Smooth muscle cell (in vitro differentiated cells): ENCODE measurements around the gene C16orf74. TPM values are rescaled to one million over a fixed set of nuclear protein-coding genes. Genes with fewer than 3 reads are reported as not detected.

Source experiments
- DNase-seq: peaks from one replicate; lab custom pipeline; 2025; ENCODE audit not compliant: unreplicated experiment; lab: John Stamatoyannopoulos, UW
- H2AFZ ChIP-seq: fragments of 200-600 bp; sonication (generic); 2 replicates; pipeline ENCODE4 v1.6.0; 2016; ENCODE audit warnings: antibody characterized with exemption, low read depth, mild to moderate bottlenecking
- H3F3A ChIP-seq: fragments of 200-600 bp; sonication (generic); 2 replicates; pipeline ENCODE4 v1.6.0; 2017; ENCODE audit warnings: antibody characterized with exemption, low read depth
- H3K27ac ChIP-seq: fragments of 200-600 bp; sonication (generic); 2 replicates; pipeline ENCODE4 v1.5.1; 2016; ENCODE audit warnings: low read depth, mild to moderate bottlenecking
- H3K27me3 ChIP-seq: fragments of 200-600 bp; sonication (generic); 2 replicates; pipeline ENCODE4 v1.6.1; 2016; ENCODE audit warnings: low read depth, mild to moderate bottlenecking
- H3K36me3 ChIP-seq: fragments of 200-600 bp; sonication (generic); 2 replicates; pipeline ENCODE4 v1.5.1; 2016; ENCODE audit warnings: low read depth
- H3K4me1 ChIP-seq: fragments of 200-600 bp; sonication (generic); 2 replicates; pipeline ENCODE4 v1.5.1; 2016; ENCODE audit warnings: low read depth
- H3K4me2 ChIP-seq: fragments of 200-600 bp; sonication (generic); 2 replicates; pipeline ENCODE4 v1.6.0; 2016; ENCODE audit warnings: mild to moderate bottlenecking
- H3K4me3 ChIP-seq: fragments of 200-600 bp; sonication (generic); 2 replicates; pipeline ENCODE4 v1.5.1; 2016; ENCODE audit warnings: mild to moderate bottlenecking
- H3K79me2 ChIP-seq: fragments of 200-600 bp; sonication (generic); 2 replicates; pipeline ENCODE4 v1.6.0; 2016; ENCODE audit warnings: low read depth, mild to moderate bottlenecking
- H3K9ac ChIP-seq: fragments of 200-600 bp; sonication (generic); 2 replicates; pipeline ENCODE4 v1.6.0; 2016; ENCODE audit warnings: low read depth
- H3K9me3 ChIP-seq: fragments of 200-600 bp; sonication (generic); replicated peaks from 2 replicates; pipeline ENCODE4 v1.5.1; 2016; ENCODE audit warnings: low read depth
- H4K20me1 ChIP-seq: fragments of 200-600 bp; sonication (generic); 2 replicates; pipeline ENCODE4 v1.6.0; 2016; ENCODE audit warnings: low read depth
- CTCF ChIP-seq: fragments of 200-600 bp; sonication (generic); IDR thresholded peaks from 2 replicates; pipeline ENCODE4 v1.5.1; 2017; ENCODE audit warnings: borderline replicate concordance, mild to moderate bottlenecking, antibody characterized with exemption; ENCODE audit not compliant: insufficient read depth, poor library complexity, severe bottlenecking
- WGBS: methylation state at CpG from one replicate; pipeline ENCODE4 v1.1.7; 2016; ENCODE audit warnings: low lambda C conversion rate; 5-methylcytosine and 5-hydroxymethylcytosine counted together
- polyA plus RNA-seq: library from polyadenylated mRNA; unstranded; fragments of >200 nt; fragmentation: Nextera tagmentation; extraction: Ambion mirVana; gene quantifications from 2 replicates; pipeline ENCODE4 v1.2.1, GENCODE V29; 2016
- total RNA-seq: library from RNA; depleted of rRNA; stranded (reverse); fragments of >200 nt; gene quantifications from 2 replicates; pipeline ENCODE4 v1.2.3, GENCODE V29; 2014

C16orf74 gene
- total and polyA plus RNA-seq, 2 experiments from 2014 or later, result 0.31 to 1.7 TPM

GRCh38 chr16:85716022-85716679 lies 34.7 kb downstream of the C16orf74 start:
- no peak overlapping the region for H3K9ac ChIP-seq
- no peaks in the 10 kb centered on the region for H3K27me3 ChIP-seq
- peak overlapping the region; percentile 81 for H2AFZ ChIP-seq
- H3K79me2 ChIP-seq, result no peaks in the 10 kb centered on the region
- no peaks in the 10 kb centered on the region for H4K20me1 ChIP-seq
- no peak overlapping the region for H3K27ac ChIP-seq
- peaks cover 12% of the 10 kb centered on the region for H3K4me1 ChIP-seq
- no peak for DNase-seq
- no peaks in the 10 kb centered on the region for H3K9me3 ChIP-seq
- 22% methylated on average over 9 of the region's 9 CpGs for WGBS
- H3K4me3 ChIP-seq, result no peak overlapping the region
- no peaks in the 10 kb centered on the region for H3K36me3 ChIP-seq
- no peaks in the 10 kb centered on the region for H3F3A ChIP-seq
- TF ChIP-seq CTCF, result no peak
- H3K4me2 ChIP-seq, result peak overlapping the region; percentile 82

DNA sequence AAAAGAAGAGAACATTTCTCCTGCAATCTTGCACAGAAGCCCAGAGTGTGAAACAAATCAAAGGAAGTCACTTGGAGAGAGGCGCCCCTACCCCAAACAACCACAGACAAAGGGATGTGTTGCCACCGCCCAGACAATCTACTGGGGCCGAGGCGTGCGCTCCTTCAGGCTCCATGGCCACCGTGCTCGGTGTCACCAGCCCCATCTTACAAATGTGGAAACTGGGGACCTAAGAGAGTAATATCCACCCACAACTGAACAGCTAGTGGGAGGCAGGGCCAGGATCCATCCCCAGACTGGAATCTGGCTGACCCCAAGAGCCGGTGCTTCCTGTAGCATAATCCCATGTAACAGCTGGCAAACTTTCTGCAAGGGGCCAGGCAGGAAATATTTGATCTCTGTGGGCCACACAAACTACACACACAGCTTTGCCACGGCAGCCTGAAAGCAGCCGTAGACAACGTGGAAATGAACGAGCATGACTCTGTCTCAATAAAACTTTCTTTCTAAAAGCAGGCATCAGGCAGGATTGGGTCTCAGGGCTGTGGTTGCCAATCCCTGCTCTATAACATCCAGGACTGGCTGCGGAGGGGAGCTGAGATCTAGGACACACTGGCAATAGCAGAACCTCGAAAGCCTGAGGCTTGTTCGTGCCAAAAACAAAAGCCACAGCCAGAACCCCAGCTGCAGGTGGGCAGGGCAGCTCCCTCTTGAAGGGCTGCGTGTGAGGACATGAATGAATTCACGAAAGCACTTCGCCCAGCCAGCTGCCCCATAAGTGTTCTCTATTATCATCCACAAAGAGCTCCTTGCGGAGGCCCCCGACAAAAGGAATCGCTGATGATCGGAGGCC lies 35.5 kb downstream of the C16orf74 start:
- no peak for TF ChIP-seq CTCF
- Histone ChIP-seq H3K4me3 (no peak overlapping the region), H3K9me3 (no peaks in the 10 kb centered on the region), H3K4me1 (peaks cover 12% of the 10 kb centered on the region), H3K79me2 (no peaks in the 10 kb centered on the region), H3K9ac (no peak overlapping the region), H4K20me1 (no peaks in the 10 kb centered on the region), H3F3A (no peaks in the 10 kb centered on the region), H3K27me3 (no peaks in the 10 kb centered on the region), H2AFZ (peak overlapping the region; percentile 81), H3K27ac (no peak overlapping the region), H3K4me2 (peak overlapping the region; percentile 82), H3K36me3 (no peaks in the 10 kb centered on the region)
- WGBS, result 39% methylated on average over 22 of the region's 22 CpGs
- no peak for DNase-seq

GRCh38 chr16:85712801-85713200 lies 38.1 kb downstream of the C16orf74 start:
- H3K9me3 ChIP-seq, result no peaks in the 10 kb centered on the region
- TF ChIP-seq CTCF, result no peak
- DNase-seq, result no peak
- H3K4me1 ChIP-seq, result peaks cover 12% of the 10 kb centered on the region
- no peak overlapping the region for H3K4me2 ChIP-seq
- H3K9ac ChIP-seq, result no peak overlapping the region
- no peak overlapping the region for H3K27ac ChIP-seq
- H4K20me1 ChIP-seq, result no peaks in the 10 kb centered on the region
- no peak overlapping the region for H3K4me3 ChIP-seq
- no peaks in the 10 kb centered on the region for H3K36me3 ChIP-seq
- H3K27me3 ChIP-seq, result no peaks in the 10 kb centered on the region
- H2AFZ ChIP-seq, result no peak overlapping the region
- 73% methylated on average over 9 of the region's 9 CpGs for WGBS
- H3F3A ChIP-seq, result no peaks in the 10 kb centered on the region
- no peaks in the 10 kb centered on the region for H3K79me2 ChIP-seq
